ENCODE data around the gene FOXK1.

- TF ChIP-seq POLR2A (IDR thresholded peaks at IDR 0.05) (no peak), POLR2AphosphoS5 (IDR thresholded peaks at IDR 0.05) (no peak), CTCF (IDR thresholded peaks at IDR 0.05) (no peak)
Observed at GRCh38 chr7:4642468-4643203, 39.5 kb upstream of the FOXK1 start.
